Raji (cell line): ENCODE data around the gene TRAF3.

Experiments
- POLR2A ChIP-seq: IDR thresholded peaks from 2 replicates; pipeline ENCODE4 v1.6.1; 2011; ENCODE audit warnings: low read depth, low read length, control low read depth; ENCODE audit not compliant: insufficient read depth

The TRAF3 gene

GRCh38 chr14:102927346-102927877 is 150.2 kb downstream of the TRAF3 start:
- TF ChIP-seq POLR2A, result no peak

- no peak for TF ChIP-seq POLR2A
Observed at GRCh38 chr14:102927878-102928411, 150.7 kb downstream of the TRAF3 start.

- TF ChIP-seq POLR2A, result no peak
Observed at GRCh38 chr14:102928412-102929240, 151.4 kb downstream of the TRAF3 start.

- no peak for TF ChIP-seq POLR2A
Observed at GRCh38 chr14:102929241-102930137, 152.2 kb downstream of the TRAF3 start.

GRCh38 chr14:102930138-102930752 is 153.0 kb downstream of the TRAF3 start:
- TF ChIP-seq POLR2A, result no peak

DNA sequence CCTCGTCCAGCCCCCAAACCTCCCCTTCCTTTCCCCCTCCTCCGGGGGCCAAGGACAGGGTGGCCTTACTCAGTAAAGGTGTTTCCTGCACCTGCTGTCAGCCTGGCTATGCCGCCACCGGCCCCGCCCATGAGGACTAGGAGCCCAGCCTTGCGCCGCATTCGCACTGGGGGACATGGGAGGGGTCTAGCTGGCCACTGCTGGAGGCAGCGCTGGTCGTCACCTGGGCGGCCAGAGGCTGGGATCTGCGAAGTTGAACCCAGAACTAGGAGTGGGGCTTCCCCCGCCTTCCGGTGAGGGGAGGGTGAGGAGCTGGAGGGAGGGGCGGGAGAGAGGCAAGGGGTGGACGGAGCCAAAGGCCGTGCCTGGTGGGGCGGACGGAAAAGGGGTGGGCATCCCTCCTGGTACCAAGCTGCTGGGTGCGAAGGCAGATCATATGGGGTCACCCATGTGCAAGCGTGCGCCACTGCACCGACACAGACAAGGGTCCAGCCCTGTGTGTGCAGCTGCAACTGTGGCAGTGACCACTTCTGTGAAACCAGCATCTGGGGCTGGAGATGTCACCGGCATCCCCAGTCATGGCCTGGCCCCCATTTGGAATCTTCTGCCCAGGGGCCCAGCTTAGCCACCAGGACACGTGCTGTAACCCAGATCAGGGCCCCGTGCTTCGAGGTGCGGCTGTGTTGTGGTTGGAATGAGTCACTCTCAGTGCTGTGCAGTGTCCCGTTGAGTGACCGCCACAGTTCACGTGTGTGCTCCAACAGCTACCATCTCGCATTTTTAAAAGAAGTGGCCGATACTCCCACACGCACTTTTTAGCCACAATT is 153.7 kb downstream of the TRAF3 start:
- TF ChIP-seq POLR2A, result no peak

DNA sequence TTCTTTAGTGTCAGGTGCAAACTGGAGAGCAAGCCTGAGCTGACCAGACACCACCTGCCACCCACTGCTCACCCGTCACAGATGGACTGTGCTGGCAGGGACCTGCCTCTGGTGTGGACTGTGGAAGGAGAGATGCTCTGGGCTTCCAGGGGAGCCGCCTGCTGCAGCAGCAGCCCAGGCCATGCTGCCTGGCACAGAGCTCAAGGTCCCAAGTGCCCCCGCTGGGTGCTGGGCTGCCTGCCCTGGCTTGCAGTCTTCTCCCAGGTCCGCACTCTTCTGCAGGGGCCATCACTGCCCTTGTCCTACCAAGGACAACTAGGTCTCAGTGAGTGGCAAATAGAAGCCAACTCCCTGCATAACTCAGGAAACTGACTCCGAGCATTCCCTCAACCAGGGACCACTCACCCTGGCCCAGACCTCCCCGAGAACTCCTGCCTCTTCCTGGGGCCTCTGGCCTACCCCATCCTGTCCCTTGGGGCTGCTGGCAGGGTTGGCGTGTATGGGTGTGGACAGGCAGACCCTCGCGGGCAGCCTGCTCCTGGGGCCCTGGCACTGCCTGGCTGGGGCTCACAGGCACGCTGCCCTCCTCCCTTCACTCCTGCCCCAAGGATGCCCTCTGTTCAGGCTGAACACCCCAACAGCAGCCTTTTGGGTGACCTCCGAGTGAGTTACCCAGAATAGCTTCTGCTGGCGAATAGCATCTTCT is 154.5 kb downstream of the TRAF3 start:
- TF ChIP-seq POLR2A, result no peak

- TF ChIP-seq POLR2A, result no peak
Observed at GRCh38 chr14:102932484-102933248, 155.4 kb downstream of the TRAF3 start.

- no peak for TF ChIP-seq POLR2A
Observed at GRCh38 chr14:102933618-102934231, 156.5 kb downstream of the TRAF3 start.

GRCh38 chr14:102935756-102936155 is 158.5 kb downstream of the TRAF3 start:
- TF ChIP-seq POLR2A, result no peak

- no peak for TF ChIP-seq POLR2A
Observed at GRCh38 chr14:102937331-102938175, 160.3 kb downstream of the TRAF3 start.
